22Rv1 (cell line): Measurements from ENCODE around the gene P2RY11.

ENCODE experiments used
- ZFX ChIP-seq: fragments of 450-650 bp; IDR thresholded peaks from 2 replicates; pipeline ENCODE4 v1.6.1; 2017; ENCODE audit warnings: antibody characterized with exemption, borderline replicate concordance
- TF ChIP-seq, protein P1 (sequence below): fragments of 450-650 bp; IDR thresholded peaks from 2 replicates; pipeline ENCODE4 v1.5.1; 2017; ENCODE audit warnings: mild to moderate bottlenecking

DNA sequence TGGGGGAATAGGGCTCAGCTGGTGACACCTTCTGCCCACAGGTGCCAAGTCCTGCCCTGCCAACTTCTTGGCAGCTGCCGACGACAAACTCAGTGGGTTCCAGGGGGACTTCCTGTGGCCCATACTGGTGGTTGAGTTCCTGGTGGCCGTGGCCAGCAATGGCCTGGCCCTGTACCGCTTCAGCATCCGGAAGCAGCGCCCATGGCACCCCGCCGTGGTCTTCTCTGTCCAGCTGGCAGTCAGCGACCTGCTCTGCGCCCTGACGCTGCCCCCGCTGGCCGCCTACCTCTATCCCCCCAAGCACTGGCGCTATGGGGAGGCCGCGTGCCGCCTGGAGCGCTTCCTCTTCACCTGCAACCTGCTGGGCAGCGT is 2.1 kb downstream of the P2RY11 start:
- TF ChIP-seq, protein P1, sequence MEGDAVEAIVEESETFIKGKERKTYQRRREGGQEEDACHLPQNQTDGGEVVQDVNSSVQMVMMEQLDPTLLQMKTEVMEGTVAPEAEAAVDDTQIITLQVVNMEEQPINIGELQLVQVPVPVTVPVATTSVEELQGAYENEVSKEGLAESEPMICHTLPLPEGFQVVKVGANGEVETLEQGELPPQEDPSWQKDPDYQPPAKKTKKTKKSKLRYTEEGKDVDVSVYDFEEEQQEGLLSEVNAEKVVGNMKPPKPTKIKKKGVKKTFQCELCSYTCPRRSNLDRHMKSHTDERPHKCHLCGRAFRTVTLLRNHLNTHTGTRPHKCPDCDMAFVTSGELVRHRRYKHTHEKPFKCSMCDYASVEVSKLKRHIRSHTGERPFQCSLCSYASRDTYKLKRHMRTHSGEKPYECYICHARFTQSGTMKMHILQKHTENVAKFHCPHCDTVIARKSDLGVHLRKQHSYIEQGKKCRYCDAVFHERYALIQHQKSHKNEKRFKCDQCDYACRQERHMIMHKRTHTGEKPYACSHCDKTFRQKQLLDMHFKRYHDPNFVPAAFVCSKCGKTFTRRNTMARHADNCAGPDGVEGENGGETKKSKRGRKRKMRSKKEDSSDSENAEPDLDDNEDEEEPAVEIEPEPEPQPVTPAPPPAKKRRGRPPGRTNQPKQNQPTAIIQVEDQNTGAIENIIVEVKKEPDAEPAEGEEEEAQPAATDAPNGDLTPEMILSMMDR = no peak
- TF ChIP-seq ZFX = no peak
